ENCODE measurements around the gene PCGF5. TPM values are rescaled to one million over a fixed set of nuclear protein-coding genes. Genes with fewer than 3 reads are reported as not detected.
A peak's percentile ranks its signal among the peaks of the same experiment; 100 is the strongest.

Gene PCGF5
- total RNA-seq, 1 donor from 2014 or later = 36.6 TPM

DNA sequence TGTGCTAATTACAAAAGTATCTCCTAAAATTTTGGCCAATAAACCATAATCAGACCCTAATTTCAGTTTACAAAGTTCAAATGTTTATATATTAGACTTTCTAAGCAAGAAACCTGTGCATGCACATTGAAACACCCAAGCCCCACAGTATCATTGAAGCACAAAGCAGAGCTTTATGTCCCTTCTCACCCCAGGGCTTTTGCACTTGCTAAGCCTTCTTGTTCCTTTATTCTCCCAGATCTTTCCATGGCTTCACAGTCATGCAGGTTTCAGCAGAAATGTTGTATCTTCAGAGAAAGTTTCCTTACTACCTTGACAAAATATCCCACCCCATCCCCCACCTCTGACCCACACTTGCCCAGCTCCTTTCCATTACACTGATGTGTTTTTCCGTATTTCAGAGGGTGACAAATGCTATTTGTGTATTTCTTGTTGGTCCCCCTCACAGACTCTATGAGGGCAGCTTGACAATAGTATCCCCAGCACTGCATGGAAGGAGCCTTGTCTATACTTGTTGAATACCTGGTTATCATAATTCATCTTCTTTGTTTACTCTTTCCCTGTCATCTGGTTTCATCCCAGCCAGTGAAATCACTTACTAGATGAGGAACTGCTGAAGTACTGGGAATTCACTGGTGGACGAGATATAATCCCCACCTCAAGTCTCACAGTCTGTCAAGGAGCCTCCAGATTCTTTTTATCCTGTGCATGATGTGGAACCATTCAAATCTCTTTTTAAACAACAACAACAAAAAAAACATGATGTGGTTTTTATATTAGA lies 24.0 kb upstream of the PCGF5 start:
- DNase-seq (ENCODE audit: low read depth) = no peak
- Histone ChIP-seq H3K4me3 (ENCODE audit: low read depth, low read length) (no peak overlapping the region), H3K36me3 (ENCODE audit: control insufficient read depth, insufficient read depth, low read length) (no peaks in the 10 kb centered on the region), H3K27me3 (ENCODE audit: control insufficient read depth, insufficient read depth, low read length) (no peaks in the 10 kb centered on the region)
- TF ChIP-seq, protein P1, sequence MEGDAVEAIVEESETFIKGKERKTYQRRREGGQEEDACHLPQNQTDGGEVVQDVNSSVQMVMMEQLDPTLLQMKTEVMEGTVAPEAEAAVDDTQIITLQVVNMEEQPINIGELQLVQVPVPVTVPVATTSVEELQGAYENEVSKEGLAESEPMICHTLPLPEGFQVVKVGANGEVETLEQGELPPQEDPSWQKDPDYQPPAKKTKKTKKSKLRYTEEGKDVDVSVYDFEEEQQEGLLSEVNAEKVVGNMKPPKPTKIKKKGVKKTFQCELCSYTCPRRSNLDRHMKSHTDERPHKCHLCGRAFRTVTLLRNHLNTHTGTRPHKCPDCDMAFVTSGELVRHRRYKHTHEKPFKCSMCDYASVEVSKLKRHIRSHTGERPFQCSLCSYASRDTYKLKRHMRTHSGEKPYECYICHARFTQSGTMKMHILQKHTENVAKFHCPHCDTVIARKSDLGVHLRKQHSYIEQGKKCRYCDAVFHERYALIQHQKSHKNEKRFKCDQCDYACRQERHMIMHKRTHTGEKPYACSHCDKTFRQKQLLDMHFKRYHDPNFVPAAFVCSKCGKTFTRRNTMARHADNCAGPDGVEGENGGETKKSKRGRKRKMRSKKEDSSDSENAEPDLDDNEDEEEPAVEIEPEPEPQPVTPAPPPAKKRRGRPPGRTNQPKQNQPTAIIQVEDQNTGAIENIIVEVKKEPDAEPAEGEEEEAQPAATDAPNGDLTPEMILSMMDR (IDR thresholded peaks at IDR 0.05; ENCODE audit: insufficient read depth, low read length, poor library complexity, severe bottlenecking) = no peak

DNA sequence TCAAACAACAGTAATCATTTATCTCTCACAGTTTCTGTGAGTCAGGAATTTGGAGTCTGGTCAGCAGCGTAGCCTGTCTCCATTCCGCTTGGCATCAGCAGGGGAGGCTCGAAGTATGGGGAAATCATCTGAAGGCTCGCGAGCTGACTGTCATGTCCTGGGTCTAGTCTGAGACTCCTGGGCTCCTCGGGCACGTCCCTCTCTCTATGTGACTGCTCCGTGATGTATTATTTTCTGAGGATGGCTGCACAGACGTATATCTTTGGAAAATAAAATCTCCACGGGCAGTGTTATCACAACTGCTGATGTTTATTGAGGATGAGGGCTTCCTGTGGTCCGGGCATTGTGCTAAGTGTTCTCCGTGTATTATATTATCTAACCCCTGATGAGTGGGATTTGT lies 23.3 kb upstream of the PCGF5 start:
- H3K4me3 ChIP-seq (ENCODE audit: low read depth, low read length) = no peak overlapping the region
- no peak for DNase-seq (ENCODE audit: low read depth)
- H3K36me3 ChIP-seq (ENCODE audit: control insufficient read depth, insufficient read depth, low read length) = no peaks in the 10 kb centered on the region
- H3K27me3 ChIP-seq (ENCODE audit: control insufficient read depth, insufficient read depth, low read length) = no peaks in the 10 kb centered on the region
- TF ChIP-seq, protein P1 (IDR thresholded peaks at IDR 0.05; ENCODE audit: insufficient read depth, low read length, poor library complexity, severe bottlenecking) = no peak

DNA sequence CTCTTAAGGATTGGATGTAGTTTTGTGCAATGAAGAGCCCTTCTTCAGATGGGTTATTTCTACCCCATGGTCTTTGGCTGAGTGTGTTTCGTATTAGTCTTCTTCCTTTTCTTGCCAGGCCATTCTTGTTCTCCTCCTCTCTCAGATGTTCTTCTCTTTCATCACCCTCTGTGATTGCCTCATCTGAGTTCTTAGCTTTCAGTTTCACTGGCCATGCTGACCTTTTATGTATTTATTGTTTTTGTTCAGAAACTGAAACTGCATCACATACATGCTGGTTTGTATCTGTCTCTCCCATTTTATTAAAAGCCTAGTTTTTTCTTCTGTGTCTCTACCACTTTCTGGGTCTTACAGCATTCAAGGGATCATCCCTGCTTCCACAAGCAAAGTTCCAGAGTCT lies 21.7 kb upstream of the PCGF5 start:
- TF ChIP-seq, protein P1 (IDR thresholded peaks at IDR 0.05; ENCODE audit: insufficient read depth, low read length, poor library complexity, severe bottlenecking) = no peak
- Histone ChIP-seq H3K36me3 (ENCODE audit: control insufficient read depth, insufficient read depth, low read length) (no peaks in the 10 kb centered on the region), H3K4me3 (ENCODE audit: low read depth, low read length) (no peak overlapping the region), H3K27me3 (ENCODE audit: control insufficient read depth, insufficient read depth, low read length) (no peaks in the 10 kb centered on the region)
- DNase-seq (ENCODE audit: low read depth) = peak; percentile 34

DNA sequence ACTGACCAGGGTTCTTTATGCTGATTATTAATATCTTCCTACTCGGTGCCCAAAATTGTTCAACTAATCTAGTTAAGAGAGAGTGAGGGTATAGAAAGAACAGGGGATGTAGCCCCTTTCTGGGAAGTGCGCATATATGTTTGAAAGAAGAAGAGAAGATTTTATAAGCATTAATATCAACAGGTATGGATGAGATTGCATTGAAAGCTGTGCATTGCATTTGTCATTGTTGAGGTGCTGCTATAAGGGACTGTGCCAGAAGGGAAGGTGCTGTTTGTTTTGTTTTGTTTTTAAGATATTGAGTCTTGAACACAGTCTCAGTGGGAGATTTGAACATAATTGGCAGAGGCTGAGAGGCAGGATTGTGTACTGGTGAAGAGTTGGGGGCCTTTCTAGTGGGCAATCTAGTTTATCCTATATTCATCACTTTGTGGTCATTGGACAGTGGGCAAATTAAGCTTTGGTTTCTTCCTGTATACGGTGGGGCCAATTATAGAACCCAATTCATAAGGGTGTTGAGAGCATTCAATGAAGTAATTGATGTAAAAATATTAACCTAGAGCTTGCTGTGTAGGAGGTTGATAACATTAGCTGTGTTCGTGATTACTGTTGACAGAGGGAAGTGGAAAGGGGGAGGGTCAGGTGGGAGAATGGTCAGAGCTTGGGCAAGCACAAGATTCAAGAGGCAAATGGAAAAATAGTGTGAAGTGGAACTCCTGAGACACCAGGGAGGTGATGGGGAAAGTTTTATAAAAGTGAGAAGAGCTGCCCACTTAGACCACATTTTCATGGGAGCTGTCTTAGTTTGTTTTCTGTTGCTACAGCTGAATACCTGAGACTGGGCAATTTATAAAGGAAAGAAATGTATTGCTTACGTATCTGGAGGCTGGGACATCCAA lies 19.9 kb upstream of the PCGF5 start:
- TF ChIP-seq, protein P1 (IDR thresholded peaks at IDR 0.05; ENCODE audit: insufficient read depth, low read length, poor library complexity, severe bottlenecking) = no peak
- DNase-seq (ENCODE audit: low read depth) = no peak
- Histone ChIP-seq H3K36me3 (ENCODE audit: control insufficient read depth, insufficient read depth, low read length) (no peaks in the 10 kb centered on the region), H3K4me3 (ENCODE audit: low read depth, low read length) (no peak overlapping the region), H3K27me3 (ENCODE audit: control insufficient read depth, insufficient read depth, low read length) (no peaks in the 10 kb centered on the region)

DNA sequence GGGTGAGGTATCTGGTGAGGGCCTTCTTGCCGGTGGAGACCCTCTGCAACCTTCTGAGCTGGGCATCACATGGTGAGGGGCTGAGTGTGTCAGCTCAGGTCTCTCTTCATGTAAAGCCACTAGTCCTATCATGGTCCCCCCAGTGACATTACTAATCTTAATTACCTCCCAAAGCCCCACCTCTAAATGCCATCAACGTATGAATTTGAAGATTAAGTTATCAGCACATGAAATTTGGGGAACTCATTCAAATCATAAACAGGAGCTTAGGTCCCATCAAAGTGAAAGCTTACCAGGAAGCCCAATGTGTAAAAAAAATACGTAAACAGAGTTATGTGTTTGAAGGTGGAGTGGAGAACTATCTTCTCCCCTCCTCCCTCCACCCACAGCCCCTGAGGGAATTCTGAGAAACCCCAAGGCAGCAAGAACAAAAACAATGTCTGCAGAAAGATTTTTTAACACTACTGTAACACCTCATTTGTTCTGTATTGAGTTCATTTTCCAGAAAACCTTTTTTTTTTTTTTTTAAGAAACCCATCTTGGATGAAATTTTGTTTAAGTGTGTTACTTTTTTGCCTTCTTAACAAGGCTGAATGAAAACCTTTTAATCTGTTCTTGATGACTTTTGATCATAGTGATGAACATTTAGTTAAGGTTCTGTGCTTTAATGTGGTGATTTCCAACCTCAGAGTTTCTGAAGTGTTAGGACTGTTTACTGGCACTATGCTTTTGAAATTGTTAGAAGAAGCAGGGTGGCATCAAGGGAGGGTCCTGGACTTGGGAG lies 19.1 kb upstream of the PCGF5 start:
- Histone ChIP-seq H3K36me3 (ENCODE audit: control insufficient read depth, insufficient read depth, low read length) (no peaks in the 10 kb centered on the region), H3K27me3 (ENCODE audit: control insufficient read depth, insufficient read depth, low read length) (no peaks in the 10 kb centered on the region), H3K4me3 (ENCODE audit: low read depth, low read length) (no peak overlapping the region)
- DNase-seq (ENCODE audit: low read depth) = no peak
- TF ChIP-seq, protein P1 (IDR thresholded peaks at IDR 0.05; ENCODE audit: insufficient read depth, low read length, poor library complexity, severe bottlenecking) = no peak
